Measurements from ENCODE around the gene THOC3.
"Not testable (repeated sequence)": the region's sequence is repeated elsewhere in the genome, so short reads cannot be mapped to it uniquely, and the experiment has no call there.

Gene THOC3

GRCh38 chr5:175938489-175938888, 29.6 kb downstream of the THOC3 start:
- DNase-seq = not testable (repeated sequence)

GRCh38 chr5:175928752-175929151, 39.4 kb downstream of the THOC3 start:
- not testable (repeated sequence) for DNase-seq

GRCh38 chr5:175925106-175925505, 43.0 kb downstream of the THOC3 start:
- not testable (repeated sequence) for DNase-seq

- no peak for DNase-seq
These were observed 45.8 kb downstream of the THOC3 start for GRCh38 chr5:175922192-175922885.

GRCh38 chr5:175921061-175921730, 46.9 kb downstream of the THOC3 start:
- DNase-seq = no peak

- DNase-seq = no peak
These were observed 47.8 kb downstream of the THOC3 start for GRCh38 chr5:175920231-175920811.

GRCh38 chr5:175915066-175916037, 52.8 kb downstream of the THOC3 start:
- not testable (repeated sequence) for DNase-seq

- DNase-seq = not testable (repeated sequence)
These were observed 54.1 kb downstream of the THOC3 start for GRCh38 chr5:175913835-175914672.

GRCh38 chr5:175910072-175910471, 58.0 kb downstream of the THOC3 start:
- DNase-seq = not testable (repeated sequence)

Data from stimulated activated CD4-positive, alpha-beta T cell treated with anti-CD3 and anti-CD28 coated beads, Interleukin-4, amount 100 ng/mL, for 1 hour (primary cell).